Hindlimb muscle (tissue), 1 donor: ENCODE measurements around the gene DCDC2. TPM values are rescaled to one million over a fixed set of nuclear protein-coding genes. Genes with fewer than 3 reads are reported as not detected.
"Not testable (repeated sequence)": the region's sequence is repeated elsewhere in the genome, so short reads cannot be mapped to it uniquely, and the experiment has no call there.

Source experiments
- DNase-seq: peaks from one replicate; pipeline ENCODE4 v3.0.0-alpha.2; 2013
- polyA plus RNA-seq: library from polyadenylated mRNA; unstranded; fragments of 120-200 nt; gene quantifications from one replicate; pipeline ENCODE4 v1.2.1, GENCODE V29; 2013; ENCODE audit not compliant: insufficient read length

Gene DCDC2
- polyA plus RNA-seq, 1 donor, result 0.08 TPM

- not testable (repeated sequence) for DNase-seq
Measured at GRCh38 chr6:24142733-24143132, 215.1 kb downstream of the DCDC2 start.

DNA sequence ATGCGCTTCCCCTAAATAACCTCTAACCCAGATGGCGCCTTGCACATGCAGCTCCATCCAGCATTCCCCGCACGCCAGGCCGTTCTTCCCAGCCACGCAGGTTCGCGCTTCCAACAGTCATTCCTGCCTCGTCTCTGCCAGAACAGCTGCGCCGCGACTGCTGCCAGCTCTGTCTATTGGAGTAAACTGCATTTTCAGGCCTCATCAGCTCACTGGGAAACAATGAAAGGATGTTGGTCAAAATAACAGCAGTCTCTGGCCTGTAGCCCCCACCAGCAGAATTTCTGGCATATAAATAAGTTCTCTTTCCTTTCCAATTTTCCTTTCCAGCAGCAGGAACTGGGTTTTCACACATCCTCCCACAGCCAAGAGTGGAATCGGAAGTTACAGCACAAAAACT is 217.3 kb downstream of the DCDC2 start:
- peak; percentile 90 for DNase-seq

DNA sequence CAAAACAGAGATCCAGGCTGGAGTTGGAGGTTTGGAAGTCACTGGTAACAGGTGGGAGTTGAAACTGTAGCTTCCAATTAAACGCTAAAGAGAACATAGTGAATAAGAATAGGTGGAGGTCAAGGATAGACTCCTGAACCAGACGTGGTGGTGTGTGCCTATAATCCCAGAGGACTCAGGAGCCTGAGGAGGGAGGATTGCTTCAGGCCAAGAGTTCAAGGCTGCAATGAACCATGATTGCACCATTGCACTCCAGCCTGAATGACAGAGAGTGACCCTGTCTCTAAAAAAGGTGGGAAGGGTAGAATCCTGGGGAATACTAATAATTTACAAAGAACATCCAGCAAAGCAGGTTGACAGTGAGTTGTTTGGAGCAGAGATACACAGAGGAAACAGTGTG is 218.2 kb downstream of the DCDC2 start:
- DNase-seq, result no peak

GRCh38 chr6:24139080-24139479 is 218.8 kb downstream of the DCDC2 start:
- no peak for DNase-seq

DNA sequence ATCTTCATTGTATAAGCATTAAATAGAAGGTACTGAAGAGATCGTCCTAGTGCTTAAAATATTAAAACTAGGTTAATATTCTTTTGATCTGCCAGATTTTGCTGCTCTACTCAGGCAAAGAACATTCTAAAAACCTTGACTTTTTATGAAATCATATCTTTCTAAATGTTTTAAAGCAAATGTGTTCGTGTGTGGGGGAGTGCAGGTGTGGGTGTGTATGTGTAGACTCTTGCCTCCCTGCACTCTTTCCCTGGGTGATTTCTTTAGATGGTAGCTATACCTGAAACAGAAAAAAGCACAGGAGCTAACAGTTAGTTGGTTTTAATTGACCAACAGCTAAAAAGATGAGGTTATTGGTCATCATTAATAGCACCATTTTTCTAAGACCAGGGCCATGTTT is 226.1 kb downstream of the DCDC2 start:
- DNase-seq, result no peak

DNA sequence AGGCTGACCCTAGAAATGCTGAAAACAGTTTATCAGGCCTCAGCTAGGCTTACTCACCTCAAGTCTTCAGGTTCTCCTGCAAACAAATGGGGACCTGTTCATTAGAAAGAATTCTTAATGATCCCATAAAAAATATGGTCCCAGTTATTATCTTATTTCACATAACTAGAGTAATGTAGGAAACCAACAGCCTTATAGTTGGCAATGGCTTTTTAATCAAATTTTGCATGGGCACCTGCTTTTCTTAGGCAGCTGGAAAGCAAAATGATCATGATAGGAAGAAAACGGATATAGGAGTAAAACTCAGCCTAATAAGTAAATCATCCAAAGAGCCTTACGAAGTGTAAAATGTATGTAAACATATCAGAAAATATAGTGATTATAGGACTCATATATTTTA is 230.5 kb downstream of the DCDC2 start:
- no peak for DNase-seq

DNA sequence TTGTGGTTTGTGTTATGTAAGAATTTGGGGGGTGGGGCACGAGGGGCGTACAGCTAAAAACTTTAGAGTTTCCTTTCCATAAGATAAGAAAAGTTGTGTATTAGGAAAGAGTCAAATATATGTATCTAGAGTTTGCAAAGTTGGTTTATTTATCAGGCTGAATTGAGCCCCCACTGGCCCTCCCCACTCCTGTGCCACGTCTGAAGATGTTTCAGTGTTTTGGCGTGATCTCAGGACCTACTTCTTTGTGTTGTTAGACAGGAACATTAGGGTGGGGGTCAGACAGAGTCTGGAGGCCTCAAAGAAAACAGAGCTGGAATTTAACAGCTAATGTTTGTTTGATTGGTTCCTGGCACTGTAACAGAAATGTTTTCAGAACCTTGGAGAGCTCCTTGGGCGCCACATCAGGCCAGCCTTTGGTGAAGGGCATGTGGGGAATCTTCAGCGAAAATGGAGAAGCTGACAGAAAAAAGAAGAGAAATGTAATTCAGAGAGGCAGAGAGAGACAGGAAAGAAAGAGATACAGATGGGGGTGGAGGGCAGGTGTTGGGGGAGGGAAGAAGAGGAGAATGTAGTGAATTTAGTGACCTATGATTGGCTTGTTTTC is 231.2 kb downstream of the DCDC2 start:
- DNase-seq, result peak; percentile 81

- DNase-seq, result no peak
Measured at GRCh38 chr6:24125980-24126379, 231.9 kb downstream of the DCDC2 start, which contains the start of gene NRSN1. TSS of gene NRSN1 (plus strand) at chr6:24126215. CDS start at chr6:24134328, 8,113 bp downstream.

DNA sequence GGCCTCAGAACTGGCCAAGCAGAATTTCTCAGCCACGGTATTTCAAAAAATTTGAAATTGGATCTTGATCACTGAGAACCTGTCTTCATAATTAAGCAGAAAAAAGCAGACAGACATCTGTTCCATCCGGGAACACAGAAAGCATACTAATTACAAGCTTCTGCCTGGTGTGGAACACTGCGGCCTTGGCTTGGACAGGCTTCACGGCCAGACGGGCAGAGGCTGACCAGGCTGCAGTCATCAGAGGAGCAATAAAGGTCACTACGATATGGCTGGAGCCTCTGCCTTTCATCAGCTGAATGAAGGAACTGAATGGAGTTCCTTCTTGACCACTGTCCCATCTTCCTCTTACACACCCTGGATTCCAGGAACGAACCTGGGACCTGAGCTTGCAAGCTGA is 235.7 kb downstream of the DCDC2 start:
- no peak for DNase-seq

Other genes starting within 250 kb of the DCDC2 start
- gene NRSN1, start 231.8 kb downstream of the DCDC2 start, polyA plus RNA-seq, result not detected
- 19.0 TPM for gene MRS2, start 44.9 kb upstream of the DCDC2 start, polyA plus RNA-seq
- 2.4 TPM for gene GPLD1, start 131.5 kb upstream of the DCDC2 start, polyA plus RNA-seq
- gene ALDH5A1, start 136.9 kb upstream of the DCDC2 start, polyA plus RNA-seq, result 8.2 TPM